ENCODE measurements around the gene DGKZ.

The DGKZ gene

GRCh38 chr11:46402957-46403902, 56.0 kb downstream of the DGKZ start:
- Histone ChIP-seq H3K4me3 (ENCODE audit: low read depth in 1 of 2, low read length in 1 of 2) (no peak overlapping the region), H3K27ac (no peak overlapping the region), H3K27me3 (no peaks in the 10 kb centered on the region), H3K9me3 (no peaks in the 10 kb centered on the region), H3K36me3 (peaks cover 55% of the 10 kb centered on the region), H3K4me1 (ENCODE audit: control insufficient read depth in 1 of 2, insufficient read depth in 1 of 2, low read depth in 1 of 2, low read length in 1 of 2) (no peaks in the 10 kb centered on the region)
- TF ChIP-seq CTCF (IDR thresholded peaks at IDR 0.05): no peak

GRCh38 chr11:46404476-46405017, 57.3 kb downstream of the DGKZ start:
- no peak for TF ChIP-seq CTCF (IDR thresholded peaks at IDR 0.05)
- peaks cover 61% of the 10 kb centered on the region for H3K36me3 ChIP-seq
- no peaks in the 10 kb centered on the region for H3K4me1 ChIP-seq (ENCODE audit: control insufficient read depth in 1 of 2, insufficient read depth in 1 of 2, low read depth in 1 of 2, low read length in 1 of 2)
- H3K4me3 ChIP-seq (ENCODE audit: low read depth in 1 of 2, low read length in 1 of 2): no peak overlapping the region
- no peaks in the 10 kb centered on the region for H3K27me3 ChIP-seq
- H3K27ac ChIP-seq: no peak overlapping the region
- no peaks in the 10 kb centered on the region for H3K9me3 ChIP-seq

- H3K36me3 ChIP-seq: peaks cover 76% of the 10 kb centered on the region
Measured at GRCh38 chr11:46407635-46408034, 60.4 kb downstream of the DGKZ start.

DNA sequence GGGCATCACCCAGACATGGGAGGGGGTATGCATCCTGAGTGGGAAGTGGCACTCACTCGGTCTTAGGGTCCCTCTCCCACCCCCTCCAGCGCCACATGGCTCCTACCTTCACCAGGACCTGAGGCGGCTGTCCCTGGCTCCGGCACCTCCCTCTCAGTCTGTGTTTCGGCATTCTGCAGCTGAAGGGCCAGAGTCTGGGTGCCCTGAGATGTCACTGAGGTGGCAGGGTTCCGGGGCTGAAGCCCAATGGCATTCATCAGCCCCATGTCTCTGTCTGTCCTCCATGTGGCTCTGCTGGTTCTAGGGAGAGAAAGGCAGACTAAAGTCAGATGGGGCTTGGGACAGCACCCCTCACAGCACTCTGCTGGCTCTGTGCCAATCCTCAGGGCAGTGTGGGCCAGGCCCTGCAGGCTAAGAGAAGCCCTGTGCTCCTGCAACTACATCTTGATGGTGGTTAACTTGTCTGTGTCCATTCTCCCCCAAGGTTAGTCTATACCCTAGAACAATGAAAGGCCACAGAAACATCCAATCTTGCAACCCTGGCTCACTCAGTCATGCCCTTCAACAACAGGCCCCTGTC, 61.2 kb downstream of the DGKZ start:
- no peak for TF ChIP-seq CTCF (IDR thresholded peaks at IDR 0.05)
- Histone ChIP-seq H3K4me1 (ENCODE audit: control insufficient read depth in 1 of 2, insufficient read depth in 1 of 2, low read depth in 1 of 2, low read length in 1 of 2) (no peaks in the 10 kb centered on the region), H3K27ac (no peak overlapping the region), H3K9me3 (no peaks in the 10 kb centered on the region), H3K27me3 (no peaks in the 10 kb centered on the region), H3K36me3 (peaks cover 74% of the 10 kb centered on the region), H3K4me3 (ENCODE audit: low read depth in 1 of 2, low read length in 1 of 2) (no peak overlapping the region)

More at GRCh38 chr11:46407635-46408034, 60.4 kb downstream of the DGKZ start:
- no peaks in the 10 kb centered on the region for H3K4me1 ChIP-seq (ENCODE audit: control insufficient read depth in 1 of 2, insufficient read depth in 1 of 2, low read depth in 1 of 2, low read length in 1 of 2)
- no peak overlapping the region for H3K27ac ChIP-seq
- TF ChIP-seq CTCF (IDR thresholded peaks at IDR 0.05): no peak
- no peaks in the 10 kb centered on the region for H3K27me3 ChIP-seq
- H3K9me3 ChIP-seq: no peaks in the 10 kb centered on the region
- H3K4me3 ChIP-seq (ENCODE audit: low read depth in 1 of 2, low read length in 1 of 2): no peak overlapping the region

DNA sequence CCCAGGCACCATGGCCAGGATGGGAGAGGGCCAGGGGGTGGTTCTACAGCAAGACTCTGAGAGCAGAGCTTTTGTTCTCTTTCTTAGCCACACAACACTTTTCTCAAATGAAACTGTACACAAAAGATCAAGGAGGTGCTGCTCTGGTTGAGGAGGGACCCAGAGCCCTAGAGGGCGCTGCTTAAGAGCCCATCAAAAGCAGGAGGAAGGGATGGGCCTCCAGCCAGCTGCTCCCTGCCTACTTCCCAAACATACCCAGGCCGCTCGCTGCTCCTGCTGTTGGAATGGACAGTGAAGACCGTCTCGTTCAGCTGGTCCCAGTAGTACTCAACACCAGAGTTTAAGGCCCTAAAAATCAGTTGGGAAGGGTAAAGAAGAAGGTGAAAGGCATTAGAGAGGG, 62.8 kb downstream of the DGKZ start:
- no peak for TF ChIP-seq CTCF (IDR thresholded peaks at IDR 0.05)
- Histone ChIP-seq H3K36me3 (peaks cover 74% of the 10 kb centered on the region), H3K27me3 (no peaks in the 10 kb centered on the region), H3K27ac (no peak overlapping the region), H3K4me3 (ENCODE audit: low read depth in 1 of 2, low read length in 1 of 2) (no peak overlapping the region), H3K4me1 (ENCODE audit: control insufficient read depth in 1 of 2, insufficient read depth in 1 of 2, low read depth in 1 of 2, low read length in 1 of 2) (no peaks in the 10 kb centered on the region), H3K9me3 (no peaks in the 10 kb centered on the region)
